Fibroblast of lung (primary cell): Measurements from ENCODE around the gene MTX3.

Experiments
- EZH2 ChIP-seq: IDR thresholded peaks from 2 replicates; pipeline ENCODE4 v1.5.1; 2012; ENCODE audit warnings: low read length, control low read depth, mild to moderate bottlenecking; ENCODE audit errors: missing control alignments
- TF ChIP-seq, protein P1 (sequence below), 2 donors: IDR thresholded peaks in 1 of 2; conservative IDR thresholded peaks in 1 of 2; 1 replicate in 1 of 2; 2 replicates in 1 of 2; pipeline ENCODE4 v1.5.1; 2011 to 2012; ENCODE audit warnings: low read length in 2 of 2, control low read depth in 1 of 2, inconsistent platforms in 1 of 2, low read depth in 1 of 2, mild to moderate bottlenecking in 1 of 2

DNA sequence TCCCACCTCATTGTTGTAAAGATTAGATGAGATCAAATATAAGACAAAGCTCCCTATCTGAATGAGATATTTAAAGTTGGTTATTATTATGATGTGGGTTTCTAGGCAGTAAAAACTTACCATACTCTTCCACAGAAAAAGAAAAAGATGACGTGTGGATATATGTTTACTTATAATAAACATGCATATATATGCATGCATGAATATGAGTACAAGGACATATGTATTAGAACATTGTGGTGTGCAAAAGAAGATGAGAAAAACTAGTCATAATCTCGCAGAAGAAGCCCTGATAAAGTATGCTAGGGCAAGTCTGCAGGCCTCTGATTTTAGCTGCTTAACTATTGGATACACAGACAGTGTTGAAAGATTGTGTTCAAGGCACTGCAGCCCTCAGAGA lies 34.0 kb upstream of the MTX3 start:
- TF ChIP-seq, protein P1, sequence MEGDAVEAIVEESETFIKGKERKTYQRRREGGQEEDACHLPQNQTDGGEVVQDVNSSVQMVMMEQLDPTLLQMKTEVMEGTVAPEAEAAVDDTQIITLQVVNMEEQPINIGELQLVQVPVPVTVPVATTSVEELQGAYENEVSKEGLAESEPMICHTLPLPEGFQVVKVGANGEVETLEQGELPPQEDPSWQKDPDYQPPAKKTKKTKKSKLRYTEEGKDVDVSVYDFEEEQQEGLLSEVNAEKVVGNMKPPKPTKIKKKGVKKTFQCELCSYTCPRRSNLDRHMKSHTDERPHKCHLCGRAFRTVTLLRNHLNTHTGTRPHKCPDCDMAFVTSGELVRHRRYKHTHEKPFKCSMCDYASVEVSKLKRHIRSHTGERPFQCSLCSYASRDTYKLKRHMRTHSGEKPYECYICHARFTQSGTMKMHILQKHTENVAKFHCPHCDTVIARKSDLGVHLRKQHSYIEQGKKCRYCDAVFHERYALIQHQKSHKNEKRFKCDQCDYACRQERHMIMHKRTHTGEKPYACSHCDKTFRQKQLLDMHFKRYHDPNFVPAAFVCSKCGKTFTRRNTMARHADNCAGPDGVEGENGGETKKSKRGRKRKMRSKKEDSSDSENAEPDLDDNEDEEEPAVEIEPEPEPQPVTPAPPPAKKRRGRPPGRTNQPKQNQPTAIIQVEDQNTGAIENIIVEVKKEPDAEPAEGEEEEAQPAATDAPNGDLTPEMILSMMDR (conservative IDR thresholded peaks at IDR 0.05 in 1 of 2, IDR thresholded peaks at IDR 0.05 in 1 of 2; ENCODE audit: low read depth in 1 of 2, low read length in 2 of 2): no peak
- no peak for TF ChIP-seq EZH2
